GM18861 (cell line): Measurements from ENCODE around the gene ANKRD36.
"Not testable (repeated sequence)": the region's sequence is repeated elsewhere in the genome, so short reads cannot be mapped to it uniquely, and the experiment has no call there.

ENCODE experiments used
- ATAC-seq: cut with Tn5 transposase; IDR thresholded peaks from one replicate; pipeline ENCODE4 v1.9.1; 2021; ENCODE audit not compliant: unreplicated experiment

The ANKRD36 gene

GRCh38 chr2:97112320-97113049 is 468 bp upstream of the ANKRD36 start:
- ATAC-seq: peak; percentile 57

GRCh38 chr2:97113882-97114255 is 916 bp downstream of the ANKRD36 start:
- ATAC-seq: not testable (repeated sequence)

GRCh38 chr2:97129090-97129489 is 16.1 kb downstream of the ANKRD36 start:
- ATAC-seq: not testable (repeated sequence)

- not testable (repeated sequence) for ATAC-seq
Measured at GRCh38 chr2:97144016-97144415, 31.1 kb downstream of the ANKRD36 start.

- not testable (repeated sequence) for ATAC-seq
Measured at GRCh38 chr2:97166548-97166947, 53.6 kb downstream of the ANKRD36 start.

- ATAC-seq: not testable (repeated sequence)
Measured at GRCh38 chr2:97167938-97168337, 55.0 kb downstream of the ANKRD36 start.

- not testable (repeated sequence) for ATAC-seq
Measured at GRCh38 chr2:97168583-97168982, 55.6 kb downstream of the ANKRD36 start.

GRCh38 chr2:97180391-97180790 is 67.4 kb downstream of the ANKRD36 start:
- ATAC-seq: not testable (repeated sequence)

GRCh38 chr2:97195349-97195748 is 82.4 kb downstream of the ANKRD36 start:
- ATAC-seq: not testable (repeated sequence)

GRCh38 chr2:97197251-97197650 is 84.3 kb downstream of the ANKRD36 start:
- not testable (repeated sequence) for ATAC-seq

GRCh38 chr2:97200887-97201286 is 87.9 kb downstream of the ANKRD36 start:
- ATAC-seq: not testable (repeated sequence)

- ATAC-seq: not testable (repeated sequence)
Measured at GRCh38 chr2:97202643-97203250, 89.8 kb downstream of the ANKRD36 start.

GRCh38 chr2:97210325-97210724 is 97.4 kb downstream of the ANKRD36 start:
- no peak for ATAC-seq

GRCh38 chr2:97215025-97215424 is 102.1 kb downstream of the ANKRD36 start:
- ATAC-seq: not testable (repeated sequence)

GRCh38 chr2:97230848-97231585 is 118.1 kb downstream of the ANKRD36 start:
- not testable (repeated sequence) for ATAC-seq

- not testable (repeated sequence) for ATAC-seq
Measured at GRCh38 chr2:97232981-97233380, 120.0 kb downstream of the ANKRD36 start.

GRCh38 chr2:97233660-97234295 is 120.8 kb downstream of the ANKRD36 start:
- ATAC-seq: not testable (repeated sequence)

GRCh38 chr2:97261192-97261591 is 148.2 kb downstream of the ANKRD36 start:
- ATAC-seq: not testable (repeated sequence)

GRCh38 chr2:97266449-97266848 is 153.5 kb downstream of the ANKRD36 start:
- not testable (repeated sequence) for ATAC-seq

GRCh38 chr2:97267411-97268074 is 154.6 kb downstream of the ANKRD36 start:
- ATAC-seq: no peak
